Measurements from ENCODE around the gene SPC24. TPM values are rescaled to one million over a fixed set of nuclear protein-coding genes. Genes with fewer than 3 reads are reported as not detected.

Gene SPC24
- total and polyA plus RNA-seq, 2 donors (not counting 3 experiments of a cell fraction or from before 2014, with no cell fraction given): 19.8 to 70.0 TPM

- CTCF ChIA-PET: no interaction called here
- no peak overlapping the region for H3K9ac ChIP-seq (replicated peaks; ENCODE audit: extremely low read depth, insufficient read depth, low read length)
- dilution Hi-C loops (cut with MboI; ENCODE audit: extremely low pct_ligation_motif_present, low sequenced_read_pairs): no loop called here
- no peak overlapping the region for H2AFZ ChIP-seq (ENCODE audit: low read depth, low read length)
- BruUV-seq (replicated peaks): no TSS peak
- no peaks in the 10 kb centered on the region for H3K9me3 ChIP-seq (replicated peaks; ENCODE audit: control insufficient read depth, insufficient read depth, low read length)
- POLR2A ChIA-PET: no interaction called here
- peaks cover 16 to 42% of the 10 kb centered on the region in 2 experiments for H3K36me3 ChIP-seq (ENCODE audit: control insufficient read depth in 2 of 2, extremely low read depth in 1 of 2, insufficient read depth in 2 of 2, low read length in 2 of 2)
- H3K27ac ChIP-seq (ENCODE audit: insufficient read depth, low read depth, low read length): no peak overlapping the region
- no peak for FAIRE-seq
- no peak overlapping the region for H3K4me3 ChIP-seq (replicated peaks in 1 of 3; ENCODE audit: insufficient read depth in 1 of 3, low read depth in 1 of 3, low read length in 3 of 3)
- intact Hi-C loops (cut with micrococcal nuclease): no loop called here
- peaks cover 8% of the 10 kb centered on the region for H3K4me1 ChIP-seq (ENCODE audit: control insufficient read depth, extremely low read depth, insufficient read depth, low read length)
- H3K79me2 ChIP-seq (ENCODE audit: control insufficient read depth, insufficient read depth, low read length): no peaks in the 10 kb centered on the region
- no peaks in the 10 kb centered on the region for H3K27me3 ChIP-seq (ENCODE audit: control insufficient read depth in 2 of 2, insufficient read depth in 2 of 2, low read length in 2 of 2)
- no peak overlapping the region for H3K4me2 ChIP-seq (ENCODE audit: insufficient read depth, low read length)
- H3K9me1 ChIP-seq (replicated peaks; ENCODE audit: control insufficient read depth, extremely low read depth, insufficient read depth, low read length): no peaks in the 10 kb centered on the region
- H4K20me1 ChIP-seq (replicated peaks; ENCODE audit: control insufficient read depth, extremely low read depth, insufficient read depth, low read length): no peaks in the 10 kb centered on the region
- DNase-seq (ENCODE audit: low read depth, low spot score): no peak
- no peak for TF ChIP-seq POLR2A (IDR thresholded peaks at IDR 0.05; ENCODE audit: low read depth, low read length)
- no peak for TF ChIP-seq GATA2 (IDR thresholded peaks at IDR 0.05; ENCODE audit: insufficient read depth, insufficient read length, low read depth, low read length)
- TF ChIP-seq FOS (IDR thresholded peaks at IDR 0.05; ENCODE audit: borderline replicate concordance, insufficient read depth, low read length): no peak
- no peak for TF ChIP-seq MYC (IDR thresholded peaks at IDR 0.05; ENCODE audit: low read depth, low read length)
- no peak for TF ChIP-seq JUN (IDR thresholded peaks at IDR 0.05; ENCODE audit: borderline replicate concordance, insufficient read depth, insufficient read length, low read depth)
- TF ChIP-seq CTCF (IDR thresholded peaks at IDR 0.05; ENCODE audit: extremely low read depth in 1 of 2, insufficient read depth in 1 of 2, low read depth in 1 of 2, low read length in 2 of 2): no peak
- TF ChIP-seq EZH2 (IDR thresholded peaks at IDR 0.05; ENCODE audit: borderline replicate concordance, low read depth, low read length, severe bottlenecking): no peak
- no peak for TF ChIP-seq MAX (IDR thresholded peaks at IDR 0.05; ENCODE audit: insufficient read depth, insufficient read length)
- TF ChIP-seq POLR2AphosphoS5 (IDR thresholded peaks at IDR 0.05; ENCODE audit: insufficient read depth, low read depth, low read length): no peak
These were observed 18.8 kb upstream of the SPC24 start for GRCh38 chr19:11174336-11174735.

All from endothelial cell of umbilical vein (primary cell).